H1 (cell line): ENCODE results near the gene CAV1. TPM values are rescaled to one million over a fixed set of nuclear protein-coding genes. Genes with fewer than 3 reads are reported as not detected.
A peak's percentile ranks its signal among the peaks of the same experiment; 100 is the strongest.

Experiments
- CTCF ChIA-PET: fragments of 300-600 bp; sonication (Branson Sonifier 250); formaldehyde crosslinking; loops from one replicate; lab custom pipeline; 2021; ENCODE audit not compliant: partially characterized antibody; lab: Charles Lee
- POLR2A ChIA-PET: fragments of 300-600 bp; sonication (Branson Sonifier 250); formaldehyde crosslinking; loops from one replicate; lab custom pipeline; 2021; ENCODE audit warnings: inconsistent platforms; ENCODE audit not compliant: partially characterized antibody; lab: Charles Lee
- DNase-seq, 2 experiments: peaks; one replicate each; pipeline versions ENCODE4 v3.0.0 to v3.0.0-alpha.2; 2010 to 2022; ENCODE audit warnings: low spot score in 2 of 2, low read depth in 1 of 2, mixed read lengths in 1 of 2
- FAIRE-seq: peaks from 2 replicates; lab custom pipeline; 2011; peaks lifted over from hg19 to GRCh38; lab: Jason Lieb, UNC
- H2AFZ ChIP-seq: 2 replicates; pipeline ENCODE4 v1.8.1; 2012; ENCODE audit warnings: low read length, inconsistent platforms
- H2AK5ac ChIP-seq: 2 replicates; pipeline ENCODE4 v1.6.1; 2013; ENCODE audit warnings: low read depth, low read length
- H2BK120ac ChIP-seq: replicated peaks from 2 replicates; pipeline ENCODE3; 2013; ENCODE audit warnings: low read depth, low read length, inconsistent platforms
- H2BK12ac ChIP-seq: 2 replicates; pipeline ENCODE4 v1.6.1; 2013; ENCODE audit warnings: low read depth, low read length
- H2BK15ac ChIP-seq: 2 replicates; pipeline ENCODE4 v1.6.1; 2013; ENCODE audit warnings: low read length
- H2BK20ac ChIP-seq: 2 replicates; pipeline ENCODE4 v1.6.1; 2013; ENCODE audit warnings: low read length
- H2BK5ac ChIP-seq: 2 replicates; pipeline ENCODE4 v1.6.1; 2013; ENCODE audit warnings: low read depth, low read length
- H3K14ac ChIP-seq: 2 replicates; pipeline ENCODE4 v1.6.1; 2013; ENCODE audit warnings: inconsistent platforms; ENCODE audit not compliant: insufficient read length
- H3K18ac ChIP-seq: 2 replicates; pipeline ENCODE4 v1.6.1; 2013; ENCODE audit warnings: low read length; ENCODE audit errors: extremely low read depth
- H3K23ac ChIP-seq: 2 replicates; pipeline ENCODE4 v1.6.1; 2013; ENCODE audit warnings: inconsistent platforms; ENCODE audit not compliant: insufficient read length
- H3K23me2 ChIP-seq: 2 replicates; pipeline ENCODE4 v1.6.1; 2013; ENCODE audit warnings: low read depth, low read length
- H3K27ac ChIP-seq: 2 replicates; pipeline ENCODE4 v1.6.1; 2011; ENCODE audit warnings: low read depth, low read length, inconsistent platforms
- H3K27me3 ChIP-seq, 4 experiments: replicated peaks in 1 of 4; 1 replicate in 1 of 4; 2 replicates in 3 of 4; pipeline versions ENCODE4 v1.6.1 to v1.8.1; 2011 to 2013; ENCODE audit warnings: low read length in 3 of 4, mild to moderate bottlenecking in 3 of 4, inconsistent platforms in 2 of 4, mixed read lengths in 2 of 4, moderate library complexity in 1 of 4; ENCODE audit not compliant: control insufficient read depth in 3 of 4, insufficient read depth in 3 of 4; ENCODE audit errors: extremely low read depth in 1 of 4
- H3K36me3 ChIP-seq, 4 experiments: 2 replicates each; pipeline versions ENCODE4 v1.6.1 to v1.8.1; 2011 to 2013; ENCODE audit warnings: mild to moderate bottlenecking in 4 of 4, low read length in 3 of 4, moderate library complexity in 2 of 4, control low read depth in 1 of 4, inconsistent platforms in 1 of 4; ENCODE audit not compliant: insufficient read depth in 4 of 4, control insufficient read depth in 2 of 4
- H3K4ac ChIP-seq: replicated peaks from 2 replicates; pipeline ENCODE3; 2013; ENCODE audit warnings: low read length, low read depth, mixed read lengths, inconsistent platforms; ENCODE audit not compliant: insufficient read length
- H3K4me1 ChIP-seq, 4 experiments: replicated peaks in 1 of 4; 1 replicate in 1 of 4; 2 replicates in 3 of 4; pipeline versions ENCODE4 v1.6.1 to v1.8.1; 2011 to 2013; ENCODE audit warnings: low read length in 3 of 4, inconsistent platforms in 2 of 4, mixed read lengths in 1 of 4; ENCODE audit not compliant: insufficient read depth in 4 of 4, control insufficient read depth in 3 of 4
- H3K4me2 ChIP-seq, 2 experiments: 2 replicates each; pipeline versions ENCODE4 v1.6.1 to v1.8.1; 2011 to 2013; ENCODE audit warnings: low read depth in 2 of 2, low read length in 2 of 2, control low read depth in 1 of 2, inconsistent platforms in 1 of 2, mild to moderate bottlenecking in 1 of 2; ENCODE audit not compliant: insufficient read depth in 1 of 2
- H3K4me3 ChIP-seq, 4 experiments: fragments of 200-600, 300-600 bp in 1 of 4; sonication (generic), shearing (Covaris generic), sonication (Bioruptor Twin) in 1 of 4; 2 replicates each; pipeline versions ENCODE4 v1.5.1 to v1.8.1; 2011 to 2016; ENCODE audit warnings: low read length in 4 of 4, low read depth in 3 of 4, control low read depth in 2 of 4, inconsistent platforms in 2 of 4, mild to moderate bottlenecking in 2 of 4, mixed read lengths in 1 of 4, moderate library complexity in 1 of 4; ENCODE audit not compliant: insufficient read depth in 2 of 4; ENCODE audit errors: extremely low read depth in 1 of 4
- H3K56ac ChIP-seq: replicated peaks from 2 replicates; pipeline ENCODE3; 2013; ENCODE audit warnings: low read depth, mild to moderate bottlenecking, mixed read lengths, low read length, inconsistent platforms; ENCODE audit not compliant: insufficient read length
- H3K79me1 ChIP-seq: 2 replicates; pipeline ENCODE4 v1.6.1; 2013; ENCODE audit warnings: low read depth, low read length, control low read depth
- H3K79me2 ChIP-seq, 2 experiments: 2 replicates each; pipeline versions ENCODE4 v1.6.1 to v1.8.1; 2012 to 2013; ENCODE audit warnings: low read length in 2 of 2, mild to moderate bottlenecking in 2 of 2, inconsistent platforms in 1 of 2; ENCODE audit not compliant: insufficient read depth in 2 of 2, control insufficient read depth in 1 of 2
- H3K9ac ChIP-seq, 4 experiments: replicated peaks in 1 of 4; 1 replicate in 1 of 4; 2 replicates in 3 of 4; pipeline versions ENCODE4 v1.6.1 to v1.8.1; 2011 to 2013; ENCODE audit warnings: low read depth in 3 of 4, low read length in 3 of 4, control low read depth in 2 of 4, mild to moderate bottlenecking in 2 of 4, moderate library complexity in 2 of 4, inconsistent platforms in 1 of 4; ENCODE audit errors: extremely low read depth in 1 of 4
- H3K9me3 ChIP-seq, 2 experiments: 2 replicates each; pipeline versions ENCODE4 v1.6.1 to v1.8.1; 2012 to 2013; ENCODE audit warnings: mild to moderate bottlenecking in 2 of 2, moderate library complexity in 2 of 2, control low read depth in 1 of 2, inconsistent platforms in 1 of 2, low read depth in 1 of 2, low read length in 1 of 2, mixed read lengths in 1 of 2; ENCODE audit not compliant: insufficient read depth in 2 of 2
- H4K20me1 ChIP-seq, 2 experiments: replicated peaks in 1 of 2; 2 replicates each; pipeline versions ENCODE3 to v1.8.1; 2011 to 2013; ENCODE audit warnings: inconsistent platforms in 2 of 2, low read length in 2 of 2, mild to moderate bottlenecking in 1 of 2; ENCODE audit not compliant: insufficient read depth in 2 of 2, control insufficient read depth in 1 of 2
- H4K5ac ChIP-seq: 2 replicates; pipeline ENCODE4 v1.6.1; 2013; ENCODE audit warnings: low read length, low read depth, mixed read lengths, inconsistent platforms; ENCODE audit not compliant: insufficient read length
- H4K8ac ChIP-seq: 2 replicates; pipeline ENCODE4 v1.8.0; 2013; ENCODE audit warnings: mild to moderate bottlenecking, moderate library complexity, low read length, inconsistent platforms; ENCODE audit not compliant: insufficient read depth; ENCODE audit errors: extremely low read depth
- H4K91ac ChIP-seq: replicated peaks from 2 replicates; pipeline ENCODE3; 2013; ENCODE audit warnings: low read length, mixed read lengths, inconsistent platforms; ENCODE audit not compliant: insufficient read length
- WGBS, 2 experiments: shearing (Covaris generic) in 1 of 2; methylation state at CpG; one replicate each; pipeline versions ENCODE4 v1.1.6 to v1.1.7; 2013 to 2015; ENCODE audit warnings: low lambda C conversion rate in 2 of 2, mixed read lengths in 2 of 2, inconsistent platforms in 1 of 2, low coverage in 1 of 2, missing lambda C conversion rate in 1 of 2; ENCODE audit not compliant: insufficient replicate concordance in 2 of 2, insufficient coverage in 1 of 2, insufficient read length in 1 of 2; ENCODE audit errors: extremely low coverage in 1 of 2, missing lambda C conversion rate in 1 of 2; 5-methylcytosine and 5-hydroxymethylcytosine counted together
- polyA plus RNA-seq, 7 experiments: library from polyadenylated mRNA; depleted of rRNA in 3 of 7; stranded (reverse) in 5 of 7; unstranded in 2 of 7; fragments of >200 nt in 5 of 7; fragments of 200-250 nt in 2 of 7; gene quantifications; 1 replicate in 5 of 7; 2 replicates in 1 of 7; 4 replicates in 1 of 7; pipeline versions ENCODE4 v1.2.1 to v1.2.3, GENCODE V29; 2011 to 2013; ENCODE audit warnings: missing spikeins in 2 of 7, mixed read lengths in 2 of 7
- total RNA-seq: library from RNA; stranded (reverse); fragmentation: NEBNext Ultra II Directional; extraction: Animal tissue kit (Norgen Biotek cat#: 25700); gene quantifications from 2 replicates; pipeline ENCODE4 v1.2.1, GENCODE V29; 2021
- TF ChIP-seq, protein P1 (sequence below), 3 experiments: IDR thresholded peaks; 1 replicate in 2 of 3; 2 replicates in 1 of 3; pipeline versions ENCODE4 v1.5.1 to v1.6.1; 2011; ENCODE audit warnings: low read length in 3 of 3, mild to moderate bottlenecking in 3 of 3, inconsistent platforms in 2 of 3, low read depth in 1 of 3, moderate library complexity in 1 of 3; ENCODE audit not compliant: insufficient read depth in 1 of 3; ENCODE audit errors: control extremely low read depth in 1 of 3

Gene CAV1
- total and polyA plus RNA-seq, 2 of the 8 experiments (the other 6 are each of a cell fraction or from before 2014, with no cell fraction given), result 16.3 to 21.8 TPM

DNA sequence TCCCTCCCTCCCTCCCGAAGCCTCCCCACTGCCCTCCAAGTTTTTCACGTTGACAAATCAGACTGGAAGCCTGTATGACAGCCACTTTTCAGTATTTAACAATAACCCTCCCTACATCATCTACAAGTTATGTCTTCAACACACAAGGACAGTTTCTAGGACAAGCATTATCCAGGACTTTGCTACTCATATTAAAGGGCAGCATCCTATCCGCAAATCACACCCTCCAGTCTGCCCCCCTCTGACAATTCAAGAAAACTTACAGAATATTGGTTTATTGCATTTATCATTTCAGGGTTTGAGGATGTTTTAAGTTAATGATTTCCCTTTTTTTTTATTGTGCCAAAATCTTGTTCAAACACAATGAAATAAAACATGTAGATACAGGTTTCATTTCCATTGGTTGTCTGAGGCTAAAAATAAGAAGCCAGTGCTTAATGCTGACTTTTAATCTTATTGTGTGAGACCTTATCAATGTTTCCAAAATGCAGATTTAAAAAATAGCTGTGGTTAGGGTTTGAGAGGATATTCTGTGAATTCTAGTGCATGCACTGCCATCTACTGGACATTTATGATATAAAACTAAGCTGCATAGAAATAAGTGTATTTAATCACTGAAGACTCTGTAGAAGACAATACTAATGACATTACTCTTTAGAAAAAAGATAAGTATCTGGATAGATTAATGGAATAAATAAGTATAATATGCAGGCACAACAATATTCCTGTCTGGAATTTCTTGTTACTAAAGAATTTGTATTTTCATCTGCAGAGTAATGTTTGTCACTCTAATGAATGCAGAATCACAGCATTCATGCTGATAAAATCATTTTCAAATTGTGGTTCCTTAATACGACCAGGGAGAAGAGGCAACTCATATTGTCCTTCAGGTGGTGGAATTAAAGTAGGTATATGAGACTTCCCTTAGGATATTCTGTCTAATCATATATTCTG lies 64.1 kb downstream of the CAV1 start:
- Histone ChIP-seq H3K9me3 (no peaks in the 10 kb centered on the region), H2BK20ac (no peak overlapping the region), H3K4me2 (no peak overlapping the region), H3K79me1 (no peaks in the 10 kb centered on the region), H2AK5ac (no peak overlapping the region), H2BK12ac (no peak overlapping the region), H4K20me1 (no peaks in the 10 kb centered on the region), H3K14ac (no peak overlapping the region), H3K4ac (no peak overlapping the region), H3K4me3 (no peak overlapping the region), H2AFZ (peak overlapping the region; percentile 91; the same call in 1 of the 2 replicates), H4K91ac (no peak overlapping the region), H3K4me1 (peaks cover 0 to 6% (median 2%) of the 10 kb centered on the region in 4 experiments; a peak in 5 of 7 replicates), H3K18ac (no peak overlapping the region), H3K23ac (no peak overlapping the region), H3K36me3 (no peaks in the 10 kb centered on the region), H2BK120ac (no peak overlapping the region), H4K8ac (no peak overlapping the region), H2BK5ac (no peak overlapping the region), H3K27me3 (no peaks in the 10 kb centered on the region), H3K79me2 (no peaks in the 10 kb centered on the region), H3K27ac (no peak overlapping the region), H3K9ac (no peak overlapping the region), H3K23me2 (no peaks in the 10 kb centered on the region), H2BK15ac (no peak overlapping the region), H4K5ac (no peak overlapping the region), H3K56ac (no peak overlapping the region)
- 44% methylated on average over 3 of the region's 4 CpGs; no CpG with 5 or more reads in 1 of the 2 experiments for WGBS, 2 experiments
- ChIA-PET POLR2A (interaction anchor here (0.6 kb wide), 1 partner anchor 331 kb away, joined by 3 read pairs; no protein-coding TSS in a partner anchor), CTCF (interaction anchor here (0.6 to 5.8 kb wide), 21 partner anchors 12 to 447 kb away, joined by 3 to 107 read pairs (median 4); no protein-coding TSS in a partner anchor)
- DNase-seq (no peak), FAIRE-seq (no peak)
- TF ChIP-seq, protein P1, sequence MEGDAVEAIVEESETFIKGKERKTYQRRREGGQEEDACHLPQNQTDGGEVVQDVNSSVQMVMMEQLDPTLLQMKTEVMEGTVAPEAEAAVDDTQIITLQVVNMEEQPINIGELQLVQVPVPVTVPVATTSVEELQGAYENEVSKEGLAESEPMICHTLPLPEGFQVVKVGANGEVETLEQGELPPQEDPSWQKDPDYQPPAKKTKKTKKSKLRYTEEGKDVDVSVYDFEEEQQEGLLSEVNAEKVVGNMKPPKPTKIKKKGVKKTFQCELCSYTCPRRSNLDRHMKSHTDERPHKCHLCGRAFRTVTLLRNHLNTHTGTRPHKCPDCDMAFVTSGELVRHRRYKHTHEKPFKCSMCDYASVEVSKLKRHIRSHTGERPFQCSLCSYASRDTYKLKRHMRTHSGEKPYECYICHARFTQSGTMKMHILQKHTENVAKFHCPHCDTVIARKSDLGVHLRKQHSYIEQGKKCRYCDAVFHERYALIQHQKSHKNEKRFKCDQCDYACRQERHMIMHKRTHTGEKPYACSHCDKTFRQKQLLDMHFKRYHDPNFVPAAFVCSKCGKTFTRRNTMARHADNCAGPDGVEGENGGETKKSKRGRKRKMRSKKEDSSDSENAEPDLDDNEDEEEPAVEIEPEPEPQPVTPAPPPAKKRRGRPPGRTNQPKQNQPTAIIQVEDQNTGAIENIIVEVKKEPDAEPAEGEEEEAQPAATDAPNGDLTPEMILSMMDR (IDR thresholded peaks at IDR 0.05; ENCODE audit: control extremely low read depth in 1 of 3, insufficient read depth in 1 of 3, low read depth in 1 of 3, low read length in 3 of 3), result peak in 2 of 3 experiments; percentile 33 to 37; a peak in 2 of 4 replicates
